Heart right ventricle (tissue), 16 donors: ENCODE results near the gene FLT4. TPM values are rescaled to one million over a fixed set of nuclear protein-coding genes. Genes with fewer than 3 reads are reported as not detected.

Experiments
- ATAC-seq, 8 donors: fragments of 200-7000 bp; cut with Tn5 transposase; one replicate each; pipeline ENCODE4 v1.9.1; 2020; ENCODE audit warnings: mild to moderate bottlenecking in 8 of 8, moderate library complexity in 8 of 8, moderate number of reproducible peaks in 1 of 8
- DNase-seq, 2 donors: peaks; one replicate each; pipeline ENCODE4 v3.0.0-alpha.2; 2020
- H3K27ac ChIP-seq, 10 donors: fragments of 200-600 bp; sonication (generic) in 2 of 10; one replicate each; pipeline versions ENCODE4 v1.5.0 to v1.8.0; 2020 to 2022; ENCODE audit warnings: mild to moderate bottlenecking in 3 of 10
- H3K27me3 ChIP-seq, 7 donors: fragments of 200-600 bp; one replicate each; pipeline ENCODE4 v1.8.0; 2021 to 2022; ENCODE audit warnings: mild to moderate bottlenecking in 2 of 7
- H3K36me3 ChIP-seq, 9 donors: fragments of 200-600 bp; sonication (generic) in 1 of 9; one replicate each; pipeline versions ENCODE4 v1.5.0 to v1.8.0; 2020 to 2022; ENCODE audit warnings: mild to moderate bottlenecking in 2 of 9
- H3K4me1 ChIP-seq, 9 donors: fragments of 200-600 bp; sonication (generic) in 1 of 9; one replicate each; pipeline versions ENCODE4 v1.5.0 to v1.8.0; 2020 to 2022; ENCODE audit warnings: mild to moderate bottlenecking in 4 of 9
- H3K4me3 ChIP-seq, 10 donors: fragments of 200-600 bp; sonication (generic) in 2 of 10; one replicate each; pipeline versions ENCODE4 v1.5.0 to v1.8.0; 2020 to 2022; ENCODE audit warnings: mild to moderate bottlenecking in 7 of 10, moderate library complexity in 2 of 10
- H3K9me3 ChIP-seq, 11 donors: fragments of 200-600 bp in 10 of 11; sonication (generic) in 2 of 11; one replicate each; pipeline versions ENCODE4 v1.5.0 to v1.8.0; 2013 to 2022; ENCODE audit warnings: mild to moderate bottlenecking in 2 of 11, control low read depth in 1 of 11, moderate library complexity in 1 of 11
- WGBS, 2 donors: extraction: QIAGEN DNeasy Blood & Tissue Kit; methylation state at CpG; one replicate each; pipeline ENCODE4 v1.1.7; 2013; ENCODE audit warnings: inconsistent platforms in 1 of 2; 5-methylcytosine and 5-hydroxymethylcytosine counted together
- intact Hi-C, 10 donors: fragments of 100-400 bp; cut with DNase I; formaldehyde crosslinking; loops; one replicate each; pipeline versions ENCODE4 v1.11.1 to v1.14.2; 2022
- polyA plus RNA-seq, 2 donors: library from polyadenylated mRNA; stranded (reverse); fragments of 200-250 nt; gene quantifications; one replicate each; pipeline ENCODE4 v1.2.3, GENCODE V29; 2013
- total RNA-seq, 10 donors: library from RNA; stranded (reverse); fragmentation: NEBNext Ultra II Directional in 3 of 10; extraction: Animal tissue kit (Norgen Biotek cat#: 25700) in 3 of 10; gene quantifications; one replicate each; pipeline versions ENCODE4 v1.2.1 to v1.2.4, GENCODE V29; 2021 to 2023
- TF ChIP-seq, protein P1 (sequence below), 9 donors: fragments of 200-600 bp; sonication (generic) in 2 of 9; IDR thresholded peaks; one replicate each; pipeline versions ENCODE4 v1.5.0 to v1.8.0; 2021 to 2022; ENCODE audit warnings: antibody characterized with exemption in 9 of 9, mild to moderate bottlenecking in 5 of 9, moderate library complexity in 1 of 9
- donor health status: Arrhythmogenic right ventricular cardiomyopathy.
- donor health status: ischemic (EF 13 %, LVEDD 7.1; RV severe dilation, severe dysfunction).
- donor health status: healthy with polysubstance abuse.
- donor health status: DM: no; HTN: yes; CAD: no.
- donor health status: DM: no; HTN: no; CAD: no.
- donor health status: ischemic (EF 25% LVEDD 6.9; RV normal size, moderate dysfunction).
- donor health status: ischemic (EF 25% LVEDD 5.7; RV mildly dilated, moderate dysfunction).
- donor health status: healthy.
- donor health status: DM: yes; HTN: yes; CAD: no.
- donor health status: Ischemic cardiomyopathy.
- donor health status: ischemic (EF 35%, LVEDD 5.7; RV mildly dilated, moderate dysfunction).
- donor health status: nonischemic (EF 11% LVEDD 7.7; RV severe dilation, severe dysfunction).
- donor health status: DM: yes; HTN: yes; CAD: no.
- donor health status: PGD.
- donor health status: ischemic (EF 29% LVEDD 5.4; RV normal size, mild dysfunction).
- donor health status: nonischemic (EF 23%, LVEDD 6.1; RV moderate dilation, normal function).

The FLT4 gene
- total and polyA plus RNA-seq, 12 donors, result 3.8 to 10.8 (median 6.3) TPM

DNA sequence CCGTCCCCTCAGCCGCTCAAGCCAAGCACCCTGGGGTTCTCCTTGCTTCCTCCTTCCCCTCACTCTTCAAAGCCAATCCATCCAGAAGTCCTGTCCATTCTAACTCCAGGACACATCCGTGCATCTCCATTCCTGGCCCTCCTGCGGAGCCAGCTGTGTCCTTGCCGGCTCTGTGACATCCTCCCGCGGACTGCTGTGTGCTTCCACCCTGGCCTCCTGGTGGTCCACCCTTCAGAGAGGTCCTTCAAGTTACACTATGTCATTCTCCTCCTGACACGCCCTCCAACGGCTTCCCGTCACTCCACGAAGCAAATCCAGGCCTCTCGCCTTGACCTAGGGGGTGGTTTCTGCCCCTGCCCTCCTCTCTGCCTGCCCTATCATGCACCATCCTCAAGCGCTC is 45.1 kb downstream of the FLT4 start:
- Histone ChIP-seq H3K27me3 (peaks cover 0 to 9% (median 0%) of the 10 kb centered on the region in 7 donors), H3K27ac (no peak overlapping the region), H3K4me1 (no peaks in the 10 kb centered on the region), H3K4me3 (no peak overlapping the region), H3K9me3 (no peaks in the 10 kb centered on the region), H3K36me3 (peaks cover 0 to 8% (median 0%) of the 10 kb centered on the region in 9 donors)
- 76 to 78% methylated on average over 13 of the region's 13 CpGs for WGBS, 2 donors
- intact Hi-C loops, result no loop called here
- ATAC-seq, result no peak
- TF ChIP-seq, protein P1, sequence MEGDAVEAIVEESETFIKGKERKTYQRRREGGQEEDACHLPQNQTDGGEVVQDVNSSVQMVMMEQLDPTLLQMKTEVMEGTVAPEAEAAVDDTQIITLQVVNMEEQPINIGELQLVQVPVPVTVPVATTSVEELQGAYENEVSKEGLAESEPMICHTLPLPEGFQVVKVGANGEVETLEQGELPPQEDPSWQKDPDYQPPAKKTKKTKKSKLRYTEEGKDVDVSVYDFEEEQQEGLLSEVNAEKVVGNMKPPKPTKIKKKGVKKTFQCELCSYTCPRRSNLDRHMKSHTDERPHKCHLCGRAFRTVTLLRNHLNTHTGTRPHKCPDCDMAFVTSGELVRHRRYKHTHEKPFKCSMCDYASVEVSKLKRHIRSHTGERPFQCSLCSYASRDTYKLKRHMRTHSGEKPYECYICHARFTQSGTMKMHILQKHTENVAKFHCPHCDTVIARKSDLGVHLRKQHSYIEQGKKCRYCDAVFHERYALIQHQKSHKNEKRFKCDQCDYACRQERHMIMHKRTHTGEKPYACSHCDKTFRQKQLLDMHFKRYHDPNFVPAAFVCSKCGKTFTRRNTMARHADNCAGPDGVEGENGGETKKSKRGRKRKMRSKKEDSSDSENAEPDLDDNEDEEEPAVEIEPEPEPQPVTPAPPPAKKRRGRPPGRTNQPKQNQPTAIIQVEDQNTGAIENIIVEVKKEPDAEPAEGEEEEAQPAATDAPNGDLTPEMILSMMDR (IDR thresholded peaks at IDR 0.05), result no peak
- DNase-seq, result no peak

DNA sequence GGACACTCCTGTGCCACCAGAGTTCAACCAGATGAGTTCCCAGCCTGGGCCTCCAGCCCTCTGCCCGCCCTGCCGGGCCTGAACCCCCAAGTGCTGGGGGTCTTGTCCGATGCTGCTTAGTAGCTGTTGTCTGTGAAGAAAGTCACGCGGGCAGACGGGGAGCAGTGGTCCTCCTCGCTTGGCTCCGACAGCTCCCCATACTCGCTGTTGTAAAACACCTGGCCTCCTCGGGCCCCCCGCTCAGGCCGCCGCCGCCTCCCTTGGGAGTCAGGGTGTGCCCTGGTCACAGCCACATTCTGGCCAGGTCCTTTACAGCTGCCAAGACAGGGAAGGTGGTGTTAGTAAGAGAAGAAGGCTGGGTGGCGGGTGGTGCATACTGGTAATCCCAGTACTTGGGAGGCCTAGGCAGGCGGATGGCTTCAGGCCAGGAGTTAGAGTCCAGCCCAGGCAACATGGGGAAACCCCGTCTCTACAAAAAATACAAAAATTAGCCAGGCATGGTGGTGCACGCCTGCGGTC is 46.3 kb downstream of the FLT4 start:
- no peak for DNase-seq
- H3K4me1 ChIP-seq, result no peaks in the 10 kb centered on the region
- H3K9me3 ChIP-seq, result no peaks in the 10 kb centered on the region
- no peak overlapping the region for H3K4me3 ChIP-seq
- H3K36me3 ChIP-seq, result no peaks in the 10 kb centered on the region
- TF ChIP-seq, protein P1 (IDR thresholded peaks at IDR 0.05), result no peak
- WGBS, 2 donors, result 93% methylated on average over 19 of the region's 19 CpGs
- intact Hi-C loops, result no loop called here
- peaks cover 0 to 7% (median 0%) of the 10 kb centered on the region in 7 donors for H3K27me3 ChIP-seq
- no peak for ATAC-seq
- H3K27ac ChIP-seq, result no peak overlapping the region

DNA sequence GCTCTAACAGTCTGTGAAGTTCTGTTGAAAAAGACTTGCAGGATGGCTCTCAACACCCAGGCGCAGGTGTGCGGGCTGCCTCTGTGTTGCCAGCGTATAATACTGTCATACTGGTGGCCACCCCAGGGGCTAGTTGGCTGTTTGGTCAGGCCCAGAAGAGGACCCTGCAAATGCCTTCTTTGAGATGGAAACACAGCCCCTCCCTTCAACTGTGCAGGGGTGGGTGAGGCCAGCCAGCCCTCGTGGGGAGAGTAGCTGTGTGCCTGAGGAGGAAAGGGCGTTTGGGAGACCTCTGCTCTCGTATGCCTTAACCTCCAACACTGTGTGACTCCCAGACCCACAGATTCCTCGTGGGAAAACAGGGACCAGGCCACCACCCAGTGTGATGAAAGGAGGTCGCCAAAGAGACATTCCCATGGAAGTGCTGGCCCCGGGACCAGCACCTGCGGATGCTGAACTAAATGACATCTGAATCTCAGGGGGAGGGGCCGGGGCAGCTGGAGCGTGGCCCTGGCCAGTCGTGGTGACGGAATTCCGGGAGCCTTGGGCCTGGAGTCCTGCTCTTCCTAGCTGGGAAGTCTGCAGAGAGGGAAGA is 46.8 kb downstream of the FLT4 start:
- intact Hi-C loops, result no loop called here
- 65% methylated on average over 15 of the region's 15 CpGs for WGBS, 2 donors
- TF ChIP-seq, protein P1 (IDR thresholded peaks at IDR 0.05), result no peak
- Histone ChIP-seq H3K4me1 (no peaks in the 10 kb centered on the region), H3K4me3 (no peak overlapping the region), H3K27me3 (peaks cover 0 to 7% (median 0%) of the 10 kb centered on the region in 7 donors), H3K9me3 (no peaks in the 10 kb centered on the region), H3K27ac (no peak overlapping the region), H3K36me3 (no peaks in the 10 kb centered on the region)
- ATAC-seq (no peak), DNase-seq (no peak)

DNA sequence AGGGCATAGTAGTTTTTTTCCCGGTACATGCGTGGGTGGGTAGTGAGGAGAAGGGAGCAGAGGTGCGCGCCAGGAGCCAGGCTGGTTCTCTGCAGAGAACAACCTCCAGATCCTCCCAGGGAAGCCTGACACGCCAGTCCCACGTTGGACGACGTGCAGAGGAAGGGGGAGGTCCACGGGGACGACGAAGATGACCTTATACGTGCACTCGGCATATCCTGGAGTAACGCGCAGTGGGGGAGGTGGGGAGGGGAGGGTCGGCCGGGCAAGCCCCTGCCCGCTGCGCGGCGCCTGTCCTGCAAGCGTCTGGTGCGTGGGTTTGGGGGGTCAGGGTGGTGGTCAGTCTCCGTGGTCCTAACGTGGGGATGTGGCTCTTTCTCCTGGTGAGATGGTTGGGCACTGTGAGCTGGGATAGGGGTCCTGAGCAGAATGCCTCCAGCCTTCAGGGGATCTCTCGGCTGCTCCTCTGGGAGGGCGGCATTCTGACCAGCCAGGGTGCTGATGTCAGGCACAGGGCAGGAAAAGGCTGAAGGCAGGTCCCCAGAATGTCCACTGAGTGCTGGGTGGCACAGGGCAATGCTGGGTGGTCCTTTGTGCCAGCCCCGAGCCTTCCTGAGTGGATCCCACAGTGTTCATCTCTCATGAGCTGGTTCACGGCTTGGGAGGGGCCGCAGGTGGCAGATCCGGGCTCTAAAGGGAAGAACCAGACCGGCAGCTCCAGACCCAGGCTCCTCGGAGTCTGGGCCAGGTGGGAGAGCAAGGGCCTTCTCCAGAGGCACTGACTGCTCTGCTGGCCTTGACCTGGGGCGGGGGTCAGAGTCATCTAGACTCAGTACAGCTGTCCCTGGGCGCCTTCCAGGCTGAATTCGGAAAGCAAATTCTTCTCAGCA is 47.6 kb downstream of the FLT4 start:
- H3K36me3 ChIP-seq, result no peaks in the 10 kb centered on the region
- no peak overlapping the region for H3K27ac ChIP-seq
- H3K9me3 ChIP-seq, result no peaks in the 10 kb centered on the region
- H3K27me3 ChIP-seq, result peaks cover 0 to 7% (median 0%) of the 10 kb centered on the region in 7 donors
- intact Hi-C loops, result no loop called here
- ATAC-seq (no peak), DNase-seq (peak in 1 of 2 donors; percentile 3)
- H3K4me1 ChIP-seq, result no peaks in the 10 kb centered on the region
- WGBS, 2 donors, result 82 to 86% methylated on average over 36 of the region's 36 CpGs
- no peak overlapping the region for H3K4me3 ChIP-seq
- TF ChIP-seq, protein P1 (IDR thresholded peaks at IDR 0.05), result no peak
